Upper lobe of right lung (tissue), 1 donor: ENCODE results near the gene PRB3. TPM values are rescaled to one million over a fixed set of nuclear protein-coding genes. Genes with fewer than 3 reads are reported as not detected.

Experiments used
- total RNA-seq: library from RNA; stranded (reverse); fragmentation: NEBNext Ultra II Directional; extraction: Animal tissue kit (Norgen Biotek cat#: 25700); gene quantifications from one replicate; pipeline ENCODE4 v1.2.1, GENCODE V29; 2021
- donor health status: DM: no; HTN: yes; CAD: no; lungs with severe emphysema.

Gene PRB3
- total RNA-seq, 1 donor from 2014 or later = not detected

Other genes starting within 250 kb of the PRB3 start
- gene TAS2R19, start 247.1 kb downstream of the PRB3 start, total RNA-seq = 3.2 TPM
- 3.0 TPM for gene TAS2R31, start 238.3 kb downstream of the PRB3 start, total RNA-seq
- gene TAS2R46, start 207.4 kb downstream of the PRB3 start, total RNA-seq = 1.3 TPM
- gene TAS2R43, start 177.4 kb downstream of the PRB3 start, total RNA-seq = not detected
- 2.9 TPM for gene TAS2R30, start 135.1 kb downstream of the PRB3 start, total RNA-seq
- gene SMIM10L1, start 98.5 kb downstream of the PRB3 start, total RNA-seq = 8.6 TPM
- gene TAS2R42, start 82.8 kb downstream of the PRB3 start, total RNA-seq = not detected
- gene PRB4, start 40.7 kb upstream of the PRB3 start, total RNA-seq = not detected
- not detected for gene PRB2, start 125.9 kb upstream of the PRB3 start, total RNA-seq